T-helper 9 cell (primary cell): ENCODE results near the gene EPB41L1.

Experiments used
- DNase-seq: peaks from one replicate; pipeline ENCODE4 v3.0.0-alpha.2; 2020

EPB41L1 gene

GRCh38 chr20:36155991-36156390 lies 1.5 kb downstream of the EPB41L1 start:
- no peak for DNase-seq

- no peak for DNase-seq
Measured at GRCh38 chr20:36157610-36158009, 3.1 kb downstream of the EPB41L1 start.

- no peak for DNase-seq
Measured at GRCh38 chr20:36158160-36158741, 3.7 kb downstream of the EPB41L1 start.

GRCh38 chr20:36159833-36160232 lies 5.3 kb downstream of the EPB41L1 start:
- no peak for DNase-seq

- no peak for DNase-seq
Measured at GRCh38 chr20:36162272-36162966, 7.9 kb downstream of the EPB41L1 start.

GRCh38 chr20:36167902-36168503 lies 13.5 kb downstream of the EPB41L1 start:
- no peak for DNase-seq

GRCh38 chr20:36170542-36171215 lies 16.1 kb downstream of the EPB41L1 start:
- no peak for DNase-seq

GRCh38 chr20:36173451-36173933 lies 19.0 kb downstream of the EPB41L1 start:
- DNase-seq = no peak

- DNase-seq = no peak
Measured at GRCh38 chr20:36175016-36175415, 20.5 kb downstream of the EPB41L1 start.

- DNase-seq = no peak
Measured at GRCh38 chr20:36175475-36175995, 21.0 kb downstream of the EPB41L1 start.

GRCh38 chr20:36177716-36178115 lies 23.2 kb downstream of the EPB41L1 start:
- DNase-seq = no peak

GRCh38 chr20:36179170-36179945 lies 24.8 kb downstream of the EPB41L1 start:
- DNase-seq = no peak

GRCh38 chr20:36180323-36180722 lies 25.8 kb downstream of the EPB41L1 start:
- DNase-seq = no peak

GRCh38 chr20:36181934-36182603 lies 27.5 kb downstream of the EPB41L1 start:
- DNase-seq = no peak

GRCh38 chr20:36182604-36183154 lies 28.1 kb downstream of the EPB41L1 start:
- DNase-seq = no peak

GRCh38 chr20:36183155-36183944 lies 28.8 kb downstream of the EPB41L1 start:
- no peak for DNase-seq

- no peak for DNase-seq
Measured at GRCh38 chr20:36184816-36185776, 30.6 kb downstream of the EPB41L1 start.

GRCh38 chr20:36193977-36194712 lies 39.6 kb downstream of the EPB41L1 start:
- no peak for DNase-seq

GRCh38 chr20:36196676-36197075 lies 42.1 kb downstream of the EPB41L1 start:
- no peak for DNase-seq
